Activated T-cell treated with anti-CD3 and anti-CD28 coated beads, Interleukin-2, amount 50 U/mL, for 24 hours (primary cell): Measurements from ENCODE around the gene ZC3HAV1L.
"Not testable (repeated sequence)": the region's sequence is repeated elsewhere in the genome, so short reads cannot be mapped to it uniquely, and the experiment has no call there.

Source experiments
- DNase-seq: peaks from one replicate; pipeline ENCODE4 v3.0.0-alpha.2; 2020
- H3K27ac Mint-ChIP-seq: 2 replicates; pipeline ENCODE4 v1.8.0; 2020; ENCODE audit warnings: mild to moderate bottlenecking, mixed read lengths
- H3K27me3 Mint-ChIP-seq: 2 replicates; pipeline ENCODE4 v1.8.0; 2020; ENCODE audit warnings: mixed read lengths
- H3K36me3 Mint-ChIP-seq: 2 replicates; pipeline ENCODE4 v1.8.0; 2020; ENCODE audit warnings: low read depth, mixed read lengths
- H3K4me1 Mint-ChIP-seq: 2 replicates; pipeline ENCODE4 v1.8.0; 2020; ENCODE audit warnings: low read depth, mixed read lengths
- H3K4me3 Mint-ChIP-seq: 2 replicates; pipeline ENCODE4 v1.8.0; 2020; ENCODE audit warnings: mild to moderate bottlenecking, moderate library complexity, mixed read lengths
- H3K9me3 Mint-ChIP-seq: 2 replicates; pipeline ENCODE4 v1.8.0; 2020; ENCODE audit warnings: mixed read lengths

The ZC3HAV1L gene

DNA sequence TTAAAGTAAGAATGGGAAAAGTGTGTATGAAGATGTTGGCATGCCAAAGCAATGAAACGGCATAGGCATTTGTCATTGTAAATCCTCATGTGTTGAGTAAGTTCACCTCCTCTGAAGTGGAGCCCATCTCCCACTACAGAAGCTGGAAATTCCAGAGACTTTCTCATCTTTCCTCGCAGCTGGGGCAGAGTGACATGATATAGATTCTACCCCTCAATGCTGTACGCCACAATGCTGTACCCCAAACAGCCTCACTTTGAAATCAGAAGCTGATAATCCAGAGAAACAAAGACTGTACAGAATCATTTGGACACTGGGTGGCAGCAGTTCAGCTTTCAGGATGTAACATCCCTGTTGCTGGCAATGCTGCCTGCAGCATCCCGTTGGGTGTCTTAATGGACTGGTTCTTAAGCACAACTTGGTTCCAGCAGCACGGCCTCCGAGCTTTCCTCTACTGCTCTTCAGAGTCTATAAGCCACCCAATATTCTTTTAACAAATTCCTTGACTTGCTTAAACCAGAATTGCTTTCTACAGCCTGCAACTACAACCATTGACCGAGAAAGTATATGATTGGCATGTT is 18.8 kb downstream of the ZC3HAV1L start:
- Mint-ChIP-seq H3K27ac (no peak overlapping the region), H3K9me3 (no peaks in the 10 kb centered on the region), H3K36me3 (peaks cover 6% of the 10 kb centered on the region), H3K27me3 (no peaks in the 10 kb centered on the region), H3K4me3 (no peak overlapping the region), H3K4me1 (peaks cover 5% of the 10 kb centered on the region)
- DNase-seq: peak; percentile 56

GRCh38 chr7:139011373-139011772 is 24.5 kb downstream of the ZC3HAV1L start:
- no peak overlapping the region for H3K27ac Mint-ChIP-seq
- H3K9me3 Mint-ChIP-seq: no peaks in the 10 kb centered on the region
- H3K4me1 Mint-ChIP-seq: no peaks in the 10 kb centered on the region
- no peak for DNase-seq
- no peaks in the 10 kb centered on the region for H3K27me3 Mint-ChIP-seq
- no peaks in the 10 kb centered on the region for H3K36me3 Mint-ChIP-seq
- H3K4me3 Mint-ChIP-seq: no peak overlapping the region

GRCh38 chr7:139004321-139005090 is 31.3 kb downstream of the ZC3HAV1L start:
- Mint-ChIP-seq H3K9me3 (peaks cover 22% of the 10 kb centered on the region), H3K27ac (no peak overlapping the region), H3K27me3 (no peaks in the 10 kb centered on the region), H3K4me1 (peaks cover under 1% of the 10 kb centered on the region), H3K4me3 (no peak overlapping the region), H3K36me3 (no peaks in the 10 kb centered on the region)
- no peak for DNase-seq

DNA sequence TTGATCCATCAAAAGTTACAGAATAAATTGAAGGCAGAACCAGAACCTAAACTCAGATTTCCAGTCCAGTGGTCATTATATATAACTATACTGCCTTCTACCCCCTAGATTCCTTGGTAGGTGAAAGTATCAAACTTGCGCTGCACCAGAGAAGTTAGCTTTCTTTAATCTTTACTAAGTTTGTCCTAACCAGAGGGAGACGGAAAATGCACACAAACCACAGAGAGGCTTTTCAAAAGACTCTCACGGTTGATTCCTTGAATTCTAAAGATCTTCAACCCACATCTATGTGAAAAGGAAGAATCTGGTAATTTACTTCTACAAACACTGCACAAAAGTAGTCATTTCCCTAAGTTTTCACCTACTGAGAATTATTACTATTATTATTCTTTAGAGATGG is 36.4 kb downstream of the ZC3HAV1L start:
- no peak for DNase-seq
- H3K9me3 Mint-ChIP-seq: peaks cover 10% of the 10 kb centered on the region
- H3K4me3 Mint-ChIP-seq: no peak overlapping the region
- H3K4me1 Mint-ChIP-seq: peaks cover 4% of the 10 kb centered on the region
- peaks cover 3% of the 10 kb centered on the region for H3K27me3 Mint-ChIP-seq
- H3K36me3 Mint-ChIP-seq: no peaks in the 10 kb centered on the region
- no peak overlapping the region for H3K27ac Mint-ChIP-seq

GRCh38 chr7:138992052-138992531 is 43.8 kb downstream of the ZC3HAV1L start:
- Mint-ChIP-seq H3K27ac (no peak overlapping the region), H3K36me3 (no peaks in the 10 kb centered on the region), H3K4me3 (no peak overlapping the region), H3K9me3 (peaks cover 4% of the 10 kb centered on the region), H3K27me3 (peaks cover 15% of the 10 kb centered on the region), H3K4me1 (no peaks in the 10 kb centered on the region)
- DNase-seq: no peak

DNA sequence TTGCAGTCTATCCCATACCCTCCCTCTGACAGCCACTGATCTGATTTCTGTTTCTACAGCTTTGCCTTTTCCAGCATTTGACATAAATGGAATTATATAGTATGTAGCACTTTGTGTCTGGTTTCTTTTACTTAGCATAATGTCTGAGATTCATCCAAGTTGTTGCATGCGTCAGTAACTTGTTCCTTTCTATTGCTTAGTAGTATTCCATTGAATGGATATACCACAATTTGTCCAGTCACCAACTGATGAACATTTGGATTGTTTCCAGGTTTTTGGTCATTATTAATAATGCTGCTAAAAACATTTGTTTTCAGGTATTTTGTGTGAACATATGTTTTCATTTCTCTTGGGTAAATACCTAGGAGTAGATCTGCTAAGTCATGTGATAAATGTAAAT is 48.2 kb downstream of the ZC3HAV1L start:
- Mint-ChIP-seq H3K9me3 (peaks cover 4% of the 10 kb centered on the region), H3K4me1 (no peaks in the 10 kb centered on the region), H3K27ac (no peak overlapping the region), H3K27me3 (peaks cover 24% of the 10 kb centered on the region), H3K36me3 (no peaks in the 10 kb centered on the region), H3K4me3 (no peak overlapping the region)
- DNase-seq: no peak

GRCh38 chr7:138982204-138982623 is 53.6 kb downstream of the ZC3HAV1L start:
- Mint-ChIP-seq H3K9me3 (no peaks in the 10 kb centered on the region), H3K36me3 (no peaks in the 10 kb centered on the region), H3K27me3 (peaks cover 47% of the 10 kb centered on the region), H3K27ac (no peak overlapping the region), H3K4me1 (peaks cover 14% of the 10 kb centered on the region), H3K4me3 (peak overlapping the region; percentile 67)
- DNase-seq: no peak

GRCh38 chr7:138981332-138982203 is 54.3 kb downstream of the ZC3HAV1L start, which contains the start of gene KIAA1549:
KIAA1549 (minus strand) TSS chr7:138981389; CDS start chr7:138981269, 120 bp downstream.
- Mint-ChIP-seq H3K9me3 (no peaks in the 10 kb centered on the region), H3K4me1 (peaks cover 14% of the 10 kb centered on the region), H3K27ac (peak within 1 kb of the TSS; percentile 63), H3K4me3 (peak within 1 kb of the TSS; percentile 82), H3K27me3 (peaks cover 48% of the 10 kb centered on the region), H3K36me3 (no peaks in the 10 kb centered on the region)
- peak; percentile 73 for DNase-seq

DNA sequence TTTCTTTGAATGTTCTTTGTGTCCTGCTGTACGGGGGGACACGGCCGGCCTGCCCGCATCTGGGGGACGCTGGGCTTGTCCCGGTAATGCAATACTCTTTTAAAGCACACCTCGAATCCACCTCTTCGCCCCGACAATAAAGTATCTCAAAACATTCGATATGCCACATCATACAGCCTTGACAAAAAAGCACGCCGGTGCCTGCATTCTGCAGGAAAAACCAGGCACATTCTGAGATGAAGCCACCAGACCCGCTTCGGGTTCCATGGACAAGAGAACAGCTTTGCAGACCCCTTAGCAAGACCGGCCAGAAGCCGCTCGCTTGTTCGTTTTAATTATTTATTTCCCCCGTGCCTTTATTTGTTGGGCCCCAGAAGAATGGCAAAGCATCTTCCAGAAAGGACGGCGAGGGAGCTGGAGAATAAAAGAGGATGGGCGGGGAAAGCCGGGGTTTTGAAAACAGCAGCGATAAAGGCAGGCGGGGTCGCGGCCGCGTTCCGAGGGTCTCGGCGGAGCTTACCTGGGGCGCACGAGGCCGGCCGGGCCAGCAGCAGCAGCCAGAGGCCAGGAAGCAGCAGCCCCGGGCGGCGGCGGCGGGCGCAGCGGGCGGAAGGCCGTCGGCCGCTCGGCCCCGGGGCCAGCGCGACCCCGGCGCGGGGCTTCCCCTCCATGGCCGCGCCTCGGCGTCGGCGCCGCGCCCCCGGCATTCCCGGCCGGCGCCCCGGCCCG is 55.1 kb downstream of the ZC3HAV1L start:
- H3K9me3 Mint-ChIP-seq: no peaks in the 10 kb centered on the region
- H3K4me1 Mint-ChIP-seq: peaks cover 14% of the 10 kb centered on the region
- H3K27ac Mint-ChIP-seq: peak overlapping the region; percentile 63
- peak; percentile 49 for DNase-seq
- H3K36me3 Mint-ChIP-seq: no peaks in the 10 kb centered on the region
- H3K4me3 Mint-ChIP-seq: peak overlapping the region; percentile 82
- peaks cover 47% of the 10 kb centered on the region for H3K27me3 Mint-ChIP-seq

- no peak for DNase-seq
- Mint-ChIP-seq H3K36me3 (no peaks in the 10 kb centered on the region), H3K9me3 (no peaks in the 10 kb centered on the region), H3K27me3 (peaks cover 47% of the 10 kb centered on the region), H3K27ac (no peak overlapping the region), H3K4me1 (peaks cover 14% of the 10 kb centered on the region), H3K4me3 (peak overlapping the region; percentile 82)
Observed at GRCh38 chr7:138979988-138980562, 55.8 kb downstream of the ZC3HAV1L start.

- DNase-seq: no peak
- peaks cover 14% of the 10 kb centered on the region for H3K4me1 Mint-ChIP-seq
- no peaks in the 10 kb centered on the region for H3K36me3 Mint-ChIP-seq
- H3K9me3 Mint-ChIP-seq: no peaks in the 10 kb centered on the region
- no peak overlapping the region for H3K4me3 Mint-ChIP-seq
- H3K27ac Mint-ChIP-seq: no peak overlapping the region
- H3K27me3 Mint-ChIP-seq: peaks cover 47% of the 10 kb centered on the region
Observed at GRCh38 chr7:138979226-138979979, 56.4 kb downstream of the ZC3HAV1L start.

DNA sequence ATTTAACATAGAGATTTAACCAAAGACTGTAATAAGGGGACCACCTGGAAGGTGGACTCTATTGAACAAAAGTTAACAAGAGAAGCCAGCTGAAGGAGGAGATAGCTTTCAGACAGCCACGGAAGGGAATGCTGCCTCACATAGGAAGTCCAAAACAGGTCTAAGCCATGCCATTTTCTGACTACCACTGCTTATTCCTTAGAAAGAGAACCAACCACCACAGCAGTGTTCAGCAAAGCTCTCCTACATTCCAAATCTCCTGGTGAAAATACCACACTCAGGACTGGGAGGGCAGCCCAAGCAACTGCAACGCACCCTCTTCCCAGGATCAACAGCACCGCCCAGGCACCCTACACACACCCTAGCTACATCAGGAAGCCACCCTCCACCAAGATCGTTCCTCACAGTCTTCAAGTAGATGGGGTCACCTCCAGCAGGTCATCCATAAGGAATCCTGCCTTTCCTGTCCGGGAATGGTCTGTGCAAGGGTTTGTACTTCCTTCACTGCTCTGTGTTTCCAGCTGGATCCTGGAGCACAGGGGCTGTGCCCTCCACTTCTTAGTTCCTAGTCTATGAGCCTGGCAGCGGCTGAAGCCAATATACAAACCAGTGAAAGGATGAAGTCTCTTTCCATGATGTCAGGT is 57.2 kb downstream of the ZC3HAV1L start:
- H3K27me3 Mint-ChIP-seq: peaks cover 50% of the 10 kb centered on the region
- no peak overlapping the region for H3K27ac Mint-ChIP-seq
- DNase-seq: no peak
- no peak overlapping the region for H3K4me3 Mint-ChIP-seq
- H3K9me3 Mint-ChIP-seq: no peaks in the 10 kb centered on the region
- peaks cover 14% of the 10 kb centered on the region for H3K4me1 Mint-ChIP-seq
- H3K36me3 Mint-ChIP-seq: no peaks in the 10 kb centered on the region

DNA sequence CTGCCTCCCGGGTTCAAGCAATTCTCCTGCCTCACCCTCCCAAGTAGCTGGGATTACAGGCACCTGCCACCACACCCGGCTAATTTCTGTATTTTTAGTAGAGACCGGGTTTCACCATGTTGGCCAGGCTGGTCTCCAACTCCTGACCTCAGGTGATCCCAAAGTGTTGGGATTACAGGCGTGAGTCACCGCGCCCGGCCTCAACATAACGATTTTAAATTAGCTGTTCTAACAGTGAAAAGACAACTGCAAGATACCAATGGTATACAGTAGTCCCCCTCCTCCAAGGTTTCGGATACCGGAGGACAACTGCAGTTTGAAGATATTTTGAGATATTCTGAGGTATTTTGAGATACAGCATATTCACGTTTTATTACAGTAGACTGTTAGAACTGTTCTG is 59.7 kb downstream of the ZC3HAV1L start:
- H3K4me3 Mint-ChIP-seq, DNase-seq, H3K27ac Mint-ChIP-seq, H3K36me3 Mint-ChIP-seq, H3K4me1 Mint-ChIP-seq, H3K9me3 Mint-ChIP-seq: not testable (repeated sequence)
- peaks cover 34% of the 10 kb centered on the region for H3K27me3 Mint-ChIP-seq
